Measurements from ENCODE around the gene CHRNA10.

Gene CHRNA10

GRCh38 chr11:3671334-3672254 lies at the start of gene CHRNA10:
TSS of gene CHRNA10 (minus strand) at chr11:3671384. CDS start at chr11:3671312, 72 bp downstream.
- DNase-seq (ENCODE audit: low spot score) = no peak
- no peak within 1 kb of the TSS for H3K27ac ChIP-seq
- no peak for TF ChIP-seq CTCF (IDR thresholded peaks at IDR 0.05)
- no peak within 1 kb of the TSS for H3K4me3 ChIP-seq

GRCh38 chr11:3712274-3712673 lies 41.1 kb upstream of the CHRNA10 start:
- no peak for DNase-seq (ENCODE audit: low spot score)
- no peak overlapping the region for H3K27ac ChIP-seq
- no peak overlapping the region for H3K4me3 ChIP-seq
- TF ChIP-seq CTCF (IDR thresholded peaks at IDR 0.05) = no peak

GRCh38 chr11:3710485-3711259 lies 39.5 kb upstream of the CHRNA10 start:
- Histone ChIP-seq H3K27ac (no peak overlapping the region), H3K4me3 (no peak overlapping the region)
- TF ChIP-seq CTCF (IDR thresholded peaks at IDR 0.05) = no peak
- no peak for DNase-seq (ENCODE audit: low spot score)

- H3K4me3 ChIP-seq = no peak overlapping the region
- TF ChIP-seq CTCF (IDR thresholded peaks at IDR 0.05) = no peak
- DNase-seq (ENCODE audit: low spot score) = no peak
- no peak overlapping the region for H3K27ac ChIP-seq
Observed at GRCh38 chr11:3709977-3710376, 38.8 kb upstream of the CHRNA10 start.

GRCh38 chr11:3707176-3707575 lies 36.0 kb upstream of the CHRNA10 start:
- Histone ChIP-seq H3K4me3 (no peak overlapping the region), H3K27ac (no peak overlapping the region)
- no peak for DNase-seq (ENCODE audit: low spot score)
- TF ChIP-seq CTCF (IDR thresholded peaks at IDR 0.05) = no peak

- no peak for DNase-seq (ENCODE audit: low spot score)
- Histone ChIP-seq H3K4me3 (no peak overlapping the region), H3K27ac (no peak overlapping the region)
- TF ChIP-seq CTCF (IDR thresholded peaks at IDR 0.05) = no peak
Observed at GRCh38 chr11:3703383-3703782, 32.2 kb upstream of the CHRNA10 start.
